ENCODE data around the gene NEK10. TPM values are rescaled to one million over a fixed set of nuclear protein-coding genes. Genes with fewer than 3 reads are reported as not detected.

NEK10 gene
- total and polyA plus RNA-seq, 9 of the 15 experiments (the other 6 are each of a cell fraction or from before 2014, with no cell fraction given): 0.07 TPM; not detected in 8

GRCh38 chr3:27221264-27221932 lies 147.8 kb downstream of the NEK10 start (continued):
- TF ChIP-seq PATZ1 (CRISPR knock-in tag; IDR thresholded peaks at IDR 0.05; ENCODE audit: borderline replicate concordance) (no peak), E2F1 (CRISPR knock-in tag; IDR thresholded peaks at IDR 0.05) (no peak)

GRCh38 chr3:27220166-27220565 lies 149.0 kb downstream of the NEK10 start:
- no TSS peak for BruUV-seq (replicated peaks)
- no peak for TF ChIP-seq MTA3 (IDR thresholded peaks at IDR 0.05; ENCODE audit: borderline replicate concordance)

More at GRCh38 chr3:27220166-27220565, 149.0 kb downstream of the NEK10 start:
- in situ Hi-C loops (cut with MboI) (no loop called here), intact Hi-C loops (cut with micrococcal nuclease) (no loop called here)
- no peak overlapping the region for H3K9ac ChIP-seq (ENCODE audit: insufficient read depth in 1 of 2, low read depth in 2 of 2, low read length in 2 of 2)
- no peak overlapping the region for H2AFZ ChIP-seq (ENCODE audit: low read depth, low read length)
- POLR2A ChIA-PET: no interaction called here
- H3K9me3 ChIP-seq (replicated peaks; ENCODE audit: control insufficient read depth, insufficient read depth, low read depth, low read length): no peaks in the 10 kb centered on the region
- CTCF ChIA-PET (ENCODE audit: low intra/inter-chr PET ratio): no interaction called here
- no peaks in the 10 kb centered on the region for H3K79me2 ChIP-seq (ENCODE audit: control insufficient read depth, insufficient read depth, low read length)
- H3K9me1 ChIP-seq (ENCODE audit: control insufficient read depth, insufficient read depth, low read length): no peaks in the 10 kb centered on the region
- no peaks in the 10 kb centered on the region for H3K36me3 ChIP-seq (ENCODE audit: control insufficient read depth, insufficient read depth, low read length)
- no peak for FAIRE-seq
- ATAC-seq: no peak
- H3K4me3 ChIP-seq: no peak overlapping the region
- no peaks in the 10 kb centered on the region for H4K20me1 ChIP-seq (replicated peaks; ENCODE audit: control insufficient read depth, insufficient read depth, low read length)
- H3K27ac ChIP-seq (ENCODE audit: extremely low read depth, low read depth, low read length): no peak overlapping the region
- no peaks in the 10 kb centered on the region for H3K27me3 ChIP-seq (ENCODE audit: control insufficient read depth in 2 of 2, insufficient read depth in 2 of 2, low read length in 2 of 2)
- H3K4me2 ChIP-seq (ENCODE audit: insufficient read depth, low read length): no peak overlapping the region
- H3K4me1 ChIP-seq (replicated peaks in 1 of 2; ENCODE audit: control insufficient read depth in 2 of 2, insufficient read depth in 2 of 2, low read length in 2 of 2): no peaks in the 10 kb centered on the region
- no peak for DNase-seq (ENCODE audit: extremely low read depth in 1 of 4, low spot score in 3 of 4)
